ENCODE data around the gene GIT1. TPM values are rescaled to one million over a fixed set of nuclear protein-coding genes. Genes with fewer than 3 reads are reported as not detected.
A peak's percentile ranks its signal among the peaks of the same experiment; 100 is the strongest.

Gene GIT1
- total and polyA plus RNA-seq, 11 donors: 23.0 to 52.9 (median 31.4) TPM

- Histone ChIP-seq H3K4me1 (peaks cover 0 to 30% (median 13%) of the 10 kb centered on the region in 12 donors), H3K9me3 (no peaks in the 10 kb centered on the region), H3K27ac (peak overlapping the region in 1 of 12 donors; percentile 54), H3K27me3 (no peaks in the 10 kb centered on the region), H3K36me3 (peaks cover 0 to 91% (median 85%) of the 10 kb centered on the region in 9 donors), H3K4me3 (no peak overlapping the region)
- TF ChIP-seq CTCF (IDR thresholded peaks at IDR 0.05) (no peak), POLR2A (IDR thresholded peaks at IDR 0.05) (no peak)
- ATAC-seq: peak in 1 of 4 donors; percentile 2
- DNase-seq: peak in 4 of 5 donors; percentile 21 to 53 (median 26)
- WGBS, 4 donors: 73 to 85% (median 77%) methylated on average over 13 to 22 of the region's 22 CpGs
- intact Hi-C loops (cut with DNase I): loop anchor here in 3 of 10 donors (2.0 to 10.0 kb wide), 3 partner anchors 33 to 517 kb away; no protein-coding TSS in a partner anchor
Measured at GRCh38 chr17:29577385-29578211, 11.8 kb downstream of the GIT1 start.

- TF ChIP-seq POLR2A (IDR thresholded peaks at IDR 0.05) (no peak), CTCF (IDR thresholded peaks at IDR 0.05) (no peak)
- intact Hi-C loops (cut with DNase I): loop anchor here in 2 of 10 donors (5.0 to 10.0 kb wide), 2 partner anchors 35 to 518 kb away; no protein-coding TSS in a partner anchor
- ATAC-seq (no peak), DNase-seq (peak in 2 of 5 donors; percentile 5 to 15)
- 94 to 97% (median 96%) methylated on average over 9 of the region's 9 CpGs for WGBS, 4 donors
- Histone ChIP-seq H3K27ac (peak overlapping the region in 1 of 12 donors; percentile 54), H3K27me3 (no peaks in the 10 kb centered on the region), H3K4me3 (no peak overlapping the region), H3K36me3 (peaks cover 0 to 85% (median 79%) of the 10 kb centered on the region in 9 donors), H3K9me3 (no peaks in the 10 kb centered on the region), H3K4me1 (peaks cover 3 to 36% (median 19%) of the 10 kb centered on the region in 12 donors)
Measured at GRCh38 chr17:29577001-29577370, 12.5 kb downstream of the GIT1 start.

GRCh38 chr17:29576214-29577000 lies 13.0 kb downstream of the GIT1 start:
- TF ChIP-seq POLR2A (IDR thresholded peaks at IDR 0.05) (no peak), CTCF (IDR thresholded peaks at IDR 0.05) (no peak)
- Histone ChIP-seq H3K27me3 (no peaks in the 10 kb centered on the region), H3K36me3 (peaks cover 0 to 79% (median 73%) of the 10 kb centered on the region in 9 donors), H3K27ac (no peak overlapping the region), H3K4me1 (peaks cover 5 to 42% (median 23%) of the 10 kb centered on the region in 12 donors), H3K4me3 (no peak overlapping the region), H3K9me3 (no peaks in the 10 kb centered on the region)
- DNase-seq: peak in 4 of 5 donors; percentile 8 to 49 (median 18)
- intact Hi-C loops (cut with DNase I): loop anchor here in 2 of 10 donors (5.0 to 10.0 kb wide), 2 partner anchors 36 to 518 kb away; no protein-coding TSS in a partner anchor
- no peak for ATAC-seq
- 91 to 95% (median 94%) methylated on average over 24 to 37 of the region's 37 CpGs for WGBS, 4 donors

All from heart left ventricle (tissue), 16 donors.